Ovary (tissue), 3 donors: Measurements from ENCODE around the gene POLR2E.

Source experiments
- POLR2A ChIP-seq: fragments of 450-650 bp; IDR thresholded peaks from one replicate; pipeline ENCODE4 v1.6.1; 2017; ENCODE audit warnings: antibody characterized with exemption, mild to moderate bottlenecking, moderate library complexity
- TF ChIP-seq, protein P1 (sequence below), 3 donors: fragments of 450-650 bp in 2 of 3; fragments of 200-600 bp in 1 of 3; IDR thresholded peaks; one replicate each; pipeline versions ENCODE4 v1.5.1 to v1.8.0; 2016 to 2022; ENCODE audit warnings: antibody characterized with exemption in 3 of 3, mild to moderate bottlenecking in 1 of 3
- donor health status: DM: no; HTN: no; CAD: no.

DNA sequence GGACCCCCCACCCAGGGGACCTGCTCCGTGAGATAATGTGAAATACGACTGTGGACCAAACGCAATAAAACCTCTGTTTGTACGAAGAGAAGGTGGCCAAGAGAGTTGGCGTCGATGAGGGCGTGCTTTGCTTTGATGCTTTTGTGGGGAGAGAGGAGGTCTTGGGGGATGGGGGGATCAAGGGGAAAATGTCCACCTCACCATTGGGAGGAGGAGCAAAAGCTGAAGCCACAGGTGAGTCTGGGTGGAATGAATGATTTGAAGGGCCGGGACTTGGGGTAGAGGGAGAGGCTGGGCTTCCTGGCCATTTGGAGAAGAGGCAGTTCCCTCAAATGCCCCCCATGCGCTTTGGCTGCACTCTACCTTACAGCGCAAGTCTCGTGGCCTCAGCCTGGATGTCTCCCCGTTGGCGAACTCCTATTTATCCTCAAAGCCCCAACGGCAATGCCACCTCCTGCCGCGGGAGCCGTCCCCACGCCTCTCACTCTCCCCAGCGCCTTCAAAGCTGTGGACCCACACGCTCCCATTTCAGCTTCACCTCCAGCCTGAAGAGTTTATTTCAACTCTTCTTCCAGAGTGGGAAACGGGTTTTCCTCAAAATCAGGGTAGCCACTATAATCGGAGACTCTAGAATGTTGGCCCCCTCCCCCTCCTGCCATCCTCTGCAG, 56.1 kb downstream of the POLR2E start:
- no peak for TF ChIP-seq POLR2A
- TF ChIP-seq, protein P1, sequence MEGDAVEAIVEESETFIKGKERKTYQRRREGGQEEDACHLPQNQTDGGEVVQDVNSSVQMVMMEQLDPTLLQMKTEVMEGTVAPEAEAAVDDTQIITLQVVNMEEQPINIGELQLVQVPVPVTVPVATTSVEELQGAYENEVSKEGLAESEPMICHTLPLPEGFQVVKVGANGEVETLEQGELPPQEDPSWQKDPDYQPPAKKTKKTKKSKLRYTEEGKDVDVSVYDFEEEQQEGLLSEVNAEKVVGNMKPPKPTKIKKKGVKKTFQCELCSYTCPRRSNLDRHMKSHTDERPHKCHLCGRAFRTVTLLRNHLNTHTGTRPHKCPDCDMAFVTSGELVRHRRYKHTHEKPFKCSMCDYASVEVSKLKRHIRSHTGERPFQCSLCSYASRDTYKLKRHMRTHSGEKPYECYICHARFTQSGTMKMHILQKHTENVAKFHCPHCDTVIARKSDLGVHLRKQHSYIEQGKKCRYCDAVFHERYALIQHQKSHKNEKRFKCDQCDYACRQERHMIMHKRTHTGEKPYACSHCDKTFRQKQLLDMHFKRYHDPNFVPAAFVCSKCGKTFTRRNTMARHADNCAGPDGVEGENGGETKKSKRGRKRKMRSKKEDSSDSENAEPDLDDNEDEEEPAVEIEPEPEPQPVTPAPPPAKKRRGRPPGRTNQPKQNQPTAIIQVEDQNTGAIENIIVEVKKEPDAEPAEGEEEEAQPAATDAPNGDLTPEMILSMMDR (IDR thresholded peaks at IDR 0.05), result no peak
